ENCODE data around the gene GMDS. TPM values are rescaled to one million over a fixed set of nuclear protein-coding genes. Genes with fewer than 3 reads are reported as not detected.

The GMDS gene
- total RNA-seq, 1 donor from 2014 or later: 7.2 TPM

- H3K27ac ChIP-seq (replicated peaks): no peak overlapping the region
- no peaks in the 10 kb centered on the region for H3K27me3 ChIP-seq (ENCODE audit: low read depth)
- intact Hi-C loops (cut with micrococcal nuclease): no loop called here
- H3K36me3 ChIP-seq: no peaks in the 10 kb centered on the region
- no peak overlapping the region for H3K4me3 ChIP-seq
- DNase-seq: no peak
- no peaks in the 10 kb centered on the region for H3K4me1 ChIP-seq
- TF ChIP-seq CTCF (IDR thresholded peaks at IDR 0.05; ENCODE audit: borderline replicate concordance): no peak
- H3K9me3 ChIP-seq (replicated peaks): no peaks in the 10 kb centered on the region
These were observed 95.9 kb downstream of the GMDS start for GRCh38 chr6:2149361-2150006.

GRCh38 chr6:2148748-2149147, 96.7 kb downstream of the GMDS start:
- intact Hi-C loops (cut with micrococcal nuclease): no loop called here
- TF ChIP-seq CTCF (IDR thresholded peaks at IDR 0.05; ENCODE audit: borderline replicate concordance): no peak
- Histone ChIP-seq H3K27ac (replicated peaks) (no peak overlapping the region), H3K36me3 (no peaks in the 10 kb centered on the region), H3K4me1 (no peaks in the 10 kb centered on the region), H3K9me3 (replicated peaks) (no peaks in the 10 kb centered on the region), H3K4me3 (no peak overlapping the region), H3K27me3 (ENCODE audit: low read depth) (no peaks in the 10 kb centered on the region)
- DNase-seq: no peak

- Histone ChIP-seq H3K27ac (replicated peaks) (no peak overlapping the region), H3K9me3 (replicated peaks) (no peaks in the 10 kb centered on the region), H3K36me3 (no peaks in the 10 kb centered on the region), H3K27me3 (ENCODE audit: low read depth) (no peaks in the 10 kb centered on the region), H3K4me3 (no peak overlapping the region), H3K4me1 (no peaks in the 10 kb centered on the region)
- no peak for DNase-seq
- no peak for TF ChIP-seq CTCF (IDR thresholded peaks at IDR 0.05; ENCODE audit: borderline replicate concordance)
- intact Hi-C loops (cut with micrococcal nuclease): no loop called here
These were observed 97.5 kb downstream of the GMDS start for GRCh38 chr6:2147766-2148448.

DNA sequence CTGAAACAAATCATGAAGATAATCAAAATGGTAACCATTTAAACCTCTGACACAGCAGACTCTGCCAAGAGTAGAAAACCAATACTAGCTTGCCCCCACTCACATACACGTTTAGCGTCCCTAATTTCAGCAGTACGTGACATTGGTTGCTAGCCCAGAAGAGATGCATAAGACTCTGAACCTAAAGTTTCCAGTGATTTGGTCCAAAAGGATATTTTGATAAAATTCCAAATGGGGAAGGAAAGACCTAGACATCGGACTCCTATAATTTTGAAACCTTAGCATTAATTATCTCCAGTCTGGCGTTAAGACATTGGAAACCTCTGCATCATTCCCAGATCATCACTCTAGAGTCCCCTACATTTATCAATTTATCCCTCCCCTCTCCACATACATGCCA, 98.1 kb downstream of the GMDS start:
- no peak overlapping the region for H3K27ac ChIP-seq (replicated peaks)
- no peak for TF ChIP-seq CTCF (IDR thresholded peaks at IDR 0.05; ENCODE audit: borderline replicate concordance)
- no peaks in the 10 kb centered on the region for H3K9me3 ChIP-seq (replicated peaks)
- intact Hi-C loops (cut with micrococcal nuclease): no loop called here
- H3K27me3 ChIP-seq (ENCODE audit: low read depth): no peaks in the 10 kb centered on the region
- no peak for DNase-seq
- no peak overlapping the region for H3K4me3 ChIP-seq
- H3K36me3 ChIP-seq: no peaks in the 10 kb centered on the region
- no peaks in the 10 kb centered on the region for H3K4me1 ChIP-seq

DNA sequence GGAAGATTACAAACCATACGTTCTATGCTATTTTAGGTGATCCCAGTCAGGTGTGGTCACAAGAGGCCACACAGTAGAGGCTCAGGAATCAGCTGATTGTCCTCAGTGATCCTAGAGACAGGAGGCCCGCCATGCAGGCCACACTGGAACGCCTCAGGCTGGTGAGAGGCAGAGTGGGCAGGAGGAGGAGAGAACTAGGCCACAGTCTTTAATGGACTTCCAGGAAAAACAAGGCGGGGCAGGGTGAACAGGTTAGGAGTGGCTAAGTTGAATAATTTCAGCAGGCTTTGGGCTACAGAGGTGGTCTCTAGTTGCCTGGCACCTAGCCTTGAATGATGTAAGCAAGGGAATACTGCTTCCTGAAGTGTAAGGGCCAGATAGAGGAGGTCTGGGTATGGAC, 101.2 kb downstream of the GMDS start:
- H3K27ac ChIP-seq (replicated peaks): no peak overlapping the region
- no peak overlapping the region for H3K4me3 ChIP-seq
- no peaks in the 10 kb centered on the region for H3K36me3 ChIP-seq
- no peak for DNase-seq
- H3K9me3 ChIP-seq (replicated peaks): no peaks in the 10 kb centered on the region
- no peaks in the 10 kb centered on the region for H3K27me3 ChIP-seq (ENCODE audit: low read depth)
- no peaks in the 10 kb centered on the region for H3K4me1 ChIP-seq
- intact Hi-C loops (cut with micrococcal nuclease): no loop called here
- TF ChIP-seq CTCF (IDR thresholded peaks at IDR 0.05; ENCODE audit: borderline replicate concordance): no peak

All from left ventricle myocardium inferior (tissue), 1 donor.